NCI-H345 treated with DMSO at 0.1 percent for 48 hours (cell line): Measurements from ENCODE around the gene KSR1.
A peak's percentile ranks its signal among the peaks of the same experiment; 100 is the strongest.
"Not testable (repeated sequence)": the region's sequence is repeated elsewhere in the genome, so short reads cannot be mapped to it uniquely, and the experiment has no call there.

Experiments
- DNase-seq: peaks from one replicate; lab custom pipeline; 2025; ENCODE audit not compliant: unreplicated experiment; lab: John Stamatoyannopoulos, UW

The KSR1 gene

DNA sequence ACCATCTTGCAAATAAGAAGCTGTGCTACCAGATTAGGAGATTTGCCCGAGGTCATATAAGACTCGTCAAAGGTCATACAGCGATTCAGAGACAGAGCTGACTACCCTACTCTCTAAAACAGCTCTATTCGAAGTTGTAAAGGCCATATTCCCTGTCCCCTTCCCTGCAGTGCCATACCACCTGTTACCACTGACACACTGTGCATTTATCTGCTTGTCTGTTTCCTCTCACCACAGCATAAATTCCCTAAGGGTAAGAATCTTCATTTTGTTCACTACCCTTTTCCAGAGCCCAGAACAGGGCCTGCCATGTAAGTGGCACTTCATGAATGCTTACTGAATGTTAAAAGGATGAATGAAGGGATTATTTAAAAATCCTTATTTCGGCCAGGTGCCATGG lies 3.4 kb upstream of the KSR1 start:
- DNase-seq, result no peak

DNA sequence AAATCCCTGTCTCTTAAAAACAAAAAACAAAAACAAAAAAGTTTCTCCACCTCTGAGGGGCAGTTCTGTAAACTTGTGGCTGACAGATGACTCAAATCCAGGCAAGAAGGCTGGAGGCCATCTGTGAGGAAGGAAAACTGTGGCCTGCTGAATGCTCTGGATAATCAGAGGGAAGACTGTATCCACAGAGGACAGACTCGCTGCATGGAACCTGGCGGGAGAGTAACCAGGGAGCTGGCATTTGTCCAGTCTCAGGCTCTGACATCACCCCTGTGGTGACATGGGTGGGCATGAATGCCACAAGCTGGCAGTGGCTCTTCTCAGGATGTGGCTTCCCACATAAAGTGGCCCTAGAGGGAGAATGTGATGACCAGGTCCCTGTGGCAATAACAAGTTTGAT lies 2.8 kb upstream of the KSR1 start:
- DNase-seq, result no peak

DNA sequence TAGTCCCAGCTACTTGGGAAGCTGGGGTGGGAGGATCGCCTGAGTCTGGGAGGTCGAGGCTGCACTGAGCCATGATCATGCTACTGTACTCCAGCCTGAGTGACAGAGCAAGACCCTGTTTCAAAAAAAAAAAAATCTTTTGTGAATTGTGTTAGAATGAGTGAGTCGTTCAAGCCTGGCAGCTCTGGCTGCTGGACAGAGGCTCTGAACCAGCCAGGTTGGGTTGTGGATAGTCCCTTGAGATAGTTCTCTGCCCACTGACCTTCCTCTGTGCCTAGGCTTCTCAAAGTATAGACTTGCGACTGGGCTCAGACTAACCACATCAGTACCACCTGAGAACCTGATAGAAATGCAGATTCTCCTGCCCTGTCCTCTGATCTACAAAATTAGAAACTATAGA lies 2.2 kb upstream of the KSR1 start:
- no peak for DNase-seq

DNA sequence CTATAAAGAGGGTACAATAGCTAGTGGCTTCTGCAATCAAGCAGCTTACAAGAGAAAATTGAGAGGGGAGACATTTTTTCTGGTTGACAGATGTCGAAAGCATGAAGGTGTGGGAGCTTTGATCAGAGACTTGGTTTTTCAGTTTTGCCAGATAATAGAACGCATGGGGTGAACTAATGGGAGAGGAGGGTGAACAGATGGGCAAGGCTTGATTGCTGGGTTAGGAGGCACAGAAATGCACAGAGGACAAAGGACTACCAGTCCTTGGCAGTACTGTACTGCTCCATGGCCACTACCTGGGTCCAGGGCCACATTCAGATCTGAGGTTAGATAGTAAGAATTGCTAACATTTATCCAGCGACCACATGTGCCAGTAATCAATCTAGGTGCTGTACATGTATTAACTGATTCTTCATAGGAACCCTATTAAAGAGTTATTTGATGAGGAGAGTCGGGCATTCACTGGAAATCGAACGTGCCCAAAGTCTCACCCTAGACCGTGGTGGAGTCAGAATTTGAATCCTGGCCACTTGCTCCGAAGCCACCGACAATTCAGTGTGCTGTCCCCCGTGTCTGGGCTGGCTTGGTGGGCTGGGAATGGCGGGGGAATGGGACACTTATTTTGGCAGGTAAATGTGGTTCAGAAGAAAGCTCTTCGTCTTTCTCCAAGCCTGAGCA lies 873 bp upstream of the KSR1 start:
- no peak for DNase-seq

- no peak for DNase-seq
Observed at GRCh38 chr17:27456681-27457359, 572 bp downstream of the KSR1 start.

GRCh38 chr17:27457360-27457715 lies 1.1 kb downstream of the KSR1 start:
- DNase-seq, result no peak

- DNase-seq, result no peak
Observed at GRCh38 chr17:27457731-27458523, 1.7 kb downstream of the KSR1 start.

DNA sequence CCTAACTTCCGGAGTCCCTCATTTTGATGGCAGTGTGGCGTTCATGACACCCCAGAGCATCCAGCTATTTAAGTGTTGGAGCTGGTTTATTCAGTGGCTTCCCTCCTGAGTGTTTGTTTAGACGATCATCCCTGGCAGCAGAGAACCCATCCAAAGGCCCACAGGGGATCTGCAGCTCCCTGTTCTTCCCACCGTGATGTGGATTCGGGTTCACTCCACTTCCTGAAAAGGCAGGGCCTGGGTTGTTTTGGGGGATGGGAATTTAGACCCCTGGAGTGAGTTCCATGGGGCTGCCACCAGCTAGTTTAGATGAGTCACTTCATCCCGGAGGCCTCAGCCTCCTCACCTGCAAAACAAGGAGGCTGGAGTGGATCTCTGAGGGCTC lies 2.3 kb downstream of the KSR1 start:
- peak; percentile 75 for DNase-seq

DNA sequence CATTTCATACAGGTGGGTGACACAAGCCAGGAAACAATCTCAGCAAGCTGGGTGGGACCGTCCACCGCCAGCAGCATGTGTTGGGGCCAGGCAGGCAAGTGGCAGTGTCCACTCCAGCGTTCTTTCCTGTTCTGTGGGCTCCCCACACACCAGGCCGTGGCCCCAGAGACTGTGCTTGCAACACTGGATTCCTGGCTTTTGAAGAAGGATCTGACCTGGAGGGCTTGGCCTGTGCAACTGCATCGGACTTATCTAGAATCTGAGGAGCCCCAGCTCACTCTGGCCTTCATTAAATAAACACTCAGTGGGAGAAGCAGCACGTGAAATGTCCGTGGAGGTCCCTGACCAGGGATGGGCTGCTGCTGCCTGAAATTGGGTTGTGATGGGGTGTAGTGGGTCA lies 3.2 kb downstream of the KSR1 start:
- no peak for DNase-seq

GRCh38 chr17:27460196-27460725 lies 4.0 kb downstream of the KSR1 start:
- DNase-seq, result no peak

DNA sequence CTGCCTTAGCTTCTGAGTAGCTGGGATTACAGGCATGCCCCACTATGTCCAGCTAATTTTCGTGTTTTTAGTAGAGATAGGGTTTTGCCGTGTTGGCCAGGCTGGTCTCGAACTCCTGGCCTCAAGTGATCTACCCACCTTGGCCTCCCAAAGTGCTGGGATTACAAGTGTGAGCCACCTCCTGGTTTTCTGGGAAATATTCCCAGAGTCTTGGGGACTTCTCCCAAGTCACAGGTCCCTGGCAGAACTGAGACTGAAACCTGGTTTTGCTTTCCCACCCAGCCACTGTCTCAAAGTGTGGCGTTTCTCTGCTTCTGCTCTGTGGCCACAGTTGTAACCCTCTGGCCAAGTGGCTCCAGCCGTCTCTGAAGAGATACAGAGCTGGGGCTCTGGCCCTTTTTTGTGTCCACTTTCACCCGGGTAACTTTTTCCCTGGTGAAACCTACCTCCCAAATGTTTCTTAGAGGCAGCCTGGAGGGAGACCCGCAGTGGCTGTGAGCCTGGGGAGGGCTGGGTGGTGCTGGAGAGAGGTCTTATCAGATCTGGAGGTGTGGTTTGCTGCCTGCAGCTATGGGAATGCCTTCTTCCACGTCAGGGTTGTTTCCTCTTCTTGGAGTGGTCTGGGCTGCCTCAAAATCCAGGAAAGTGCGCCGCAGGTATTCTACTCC lies 5.1 kb downstream of the KSR1 start:
- DNase-seq, result no peak

DNA sequence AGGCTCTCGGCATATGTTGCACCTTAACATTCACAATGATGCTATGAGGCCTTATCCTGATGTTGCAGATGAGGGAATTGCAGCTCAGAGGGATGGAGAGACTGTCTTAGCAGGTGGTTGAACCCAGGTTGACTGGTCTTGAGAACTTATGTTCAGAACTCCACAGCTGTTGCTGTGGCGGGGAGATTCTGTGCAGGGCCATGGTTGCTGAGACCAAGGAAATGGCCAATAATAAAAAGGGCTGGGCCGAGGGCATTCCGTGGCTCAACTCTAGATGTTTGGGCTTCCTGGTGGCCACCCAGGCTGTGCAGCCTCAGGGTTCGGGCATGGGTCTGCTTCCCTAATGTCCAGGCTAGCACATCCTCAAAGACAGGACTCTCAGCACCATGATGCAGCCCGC lies 5.9 kb downstream of the KSR1 start:
- DNase-seq, result no peak

- DNase-seq, result no peak
Observed at GRCh38 chr17:27462714-27463113, 6.5 kb downstream of the KSR1 start.

DNA sequence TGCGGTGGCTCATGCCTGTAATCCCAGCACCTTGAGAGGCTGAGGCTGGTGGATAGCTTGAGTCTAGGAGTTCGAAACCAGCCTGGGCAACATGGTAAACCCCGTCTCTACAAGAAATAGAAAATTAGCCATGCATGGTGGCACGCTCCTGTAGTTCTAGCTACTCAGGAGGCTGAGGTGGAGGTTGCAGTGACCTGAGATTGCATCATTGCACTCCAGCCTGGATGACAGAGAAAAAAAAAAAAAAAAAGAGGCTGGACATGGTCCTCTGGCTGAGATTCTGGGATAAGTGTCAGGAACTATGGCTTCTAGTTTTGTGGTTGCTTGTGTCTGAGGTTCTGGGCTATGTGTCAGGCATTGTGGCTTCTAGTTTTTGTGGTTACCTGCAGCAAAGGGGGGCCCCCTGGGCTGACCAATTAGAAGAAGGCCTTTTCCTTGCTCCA lies 7.0 kb downstream of the KSR1 start:
- DNase-seq, result no peak

GRCh38 chr17:27464019-27464418 lies 7.8 kb downstream of the KSR1 start:
- DNase-seq, result not testable (repeated sequence)

- no peak for DNase-seq
Observed at GRCh38 chr17:27464431-27464830, 8.2 kb downstream of the KSR1 start.

- DNase-seq, result not testable (repeated sequence)
Observed at GRCh38 chr17:27465875-27466274, 9.6 kb downstream of the KSR1 start.

DNA sequence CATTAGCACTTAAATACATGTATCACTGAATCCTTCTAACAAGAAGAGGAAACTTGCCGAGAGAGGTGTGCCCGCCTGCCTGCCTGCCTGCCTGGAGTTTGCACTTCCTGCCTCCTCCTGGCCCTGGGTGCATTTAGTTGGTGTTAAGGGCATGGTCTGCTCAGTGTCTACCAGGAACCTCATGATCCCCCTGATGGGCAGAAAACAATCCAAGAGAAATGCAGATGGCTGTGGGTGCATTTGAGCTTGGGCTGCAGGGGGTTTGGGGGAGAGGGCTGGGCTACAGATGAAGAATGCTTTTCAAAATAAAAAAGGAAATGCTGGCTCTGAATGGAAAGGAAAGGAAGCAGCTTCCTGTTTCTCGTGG lies 10.1 kb downstream of the KSR1 start:
- DNase-seq, result no peak

GRCh38 chr17:27466743-27467375 lies 10.6 kb downstream of the KSR1 start:
- DNase-seq, result no peak

DNA sequence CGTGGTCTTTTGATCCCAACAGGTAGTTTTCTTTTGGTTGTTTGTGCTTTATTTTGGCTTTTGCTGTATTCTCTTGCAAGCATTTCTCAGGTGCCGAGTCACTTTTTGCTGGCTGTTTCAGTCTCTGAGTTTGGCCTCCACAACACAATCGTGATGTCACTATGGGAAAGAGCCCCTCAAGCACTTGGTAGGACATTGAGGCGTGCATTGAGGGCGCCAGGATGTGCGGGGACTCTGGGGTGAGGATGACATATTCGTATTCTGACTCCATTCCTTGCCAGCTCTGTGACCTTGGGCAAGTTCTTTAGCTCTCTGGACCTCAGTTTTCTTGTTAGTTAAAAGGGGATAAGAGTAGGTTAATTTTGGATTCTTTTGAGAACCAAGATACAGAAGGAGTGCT lies 13.0 kb downstream of the KSR1 start:
- DNase-seq, result no peak
